GM18519 (cell line): Measurements from ENCODE around the gene CUEDC2.

Experiments used
- ATAC-seq: cut with Tn5 transposase; IDR thresholded peaks from one replicate; pipeline ENCODE4 v1.9.1; 2021; ENCODE audit warnings: mild to moderate bottlenecking, moderate library complexity; ENCODE audit not compliant: unreplicated experiment, low FRiP score

Gene CUEDC2

GRCh38 chr10:102411341-102412255 is 20.8 kb downstream of the CUEDC2 start:
- ATAC-seq: no peak

- no peak for ATAC-seq
These were observed 21.8 kb downstream of the CUEDC2 start for GRCh38 chr10:102410429-102411073.

GRCh38 chr10:102409604-102410428 is 22.6 kb downstream of the CUEDC2 start:
- no peak for ATAC-seq

GRCh38 chr10:102408728-102409603 is 23.4 kb downstream of the CUEDC2 start:
- no peak for ATAC-seq

GRCh38 chr10:102408131-102408727 is 24.1 kb downstream of the CUEDC2 start:
- no peak for ATAC-seq

- ATAC-seq: no peak
These were observed 24.8 kb downstream of the CUEDC2 start for GRCh38 chr10:102407425-102408130.

- no peak for ATAC-seq
These were observed 25.6 kb downstream of the CUEDC2 start for GRCh38 chr10:102406815-102407214.

GRCh38 chr10:102405632-102406031 is 26.7 kb downstream of the CUEDC2 start:
- ATAC-seq: no peak

- ATAC-seq: no peak
These were observed 27.2 kb downstream of the CUEDC2 start for GRCh38 chr10:102405108-102405571.

GRCh38 chr10:102404361-102405107 is 27.8 kb downstream of the CUEDC2 start:
- no peak for ATAC-seq

- no peak for ATAC-seq
These were observed 29.3 kb downstream of the CUEDC2 start for GRCh38 chr10:102403115-102403514.

GRCh38 chr10:102402512-102402896 is 29.9 kb downstream of the CUEDC2 start:
- no peak for ATAC-seq

GRCh38 chr10:102401735-102402511 is 30.5 kb downstream of the CUEDC2 start:
- no peak for ATAC-seq

- no peak for ATAC-seq
These were observed 31.1 kb downstream of the CUEDC2 start for GRCh38 chr10:102401342-102401654.

GRCh38 chr10:102400598-102401341 is 31.6 kb downstream of the CUEDC2 start:
- no peak for ATAC-seq

- no peak for ATAC-seq
These were observed 32.3 kb downstream of the CUEDC2 start for GRCh38 chr10:102400076-102400475.
